GF-D8 (cell line): ENCODE measurements around the gene TRDMT1.

Source experiments
- DNase-seq: peaks from one replicate; lab custom pipeline; 2025; lab: John Stamatoyannopoulos, UW

The TRDMT1 gene

DNA sequence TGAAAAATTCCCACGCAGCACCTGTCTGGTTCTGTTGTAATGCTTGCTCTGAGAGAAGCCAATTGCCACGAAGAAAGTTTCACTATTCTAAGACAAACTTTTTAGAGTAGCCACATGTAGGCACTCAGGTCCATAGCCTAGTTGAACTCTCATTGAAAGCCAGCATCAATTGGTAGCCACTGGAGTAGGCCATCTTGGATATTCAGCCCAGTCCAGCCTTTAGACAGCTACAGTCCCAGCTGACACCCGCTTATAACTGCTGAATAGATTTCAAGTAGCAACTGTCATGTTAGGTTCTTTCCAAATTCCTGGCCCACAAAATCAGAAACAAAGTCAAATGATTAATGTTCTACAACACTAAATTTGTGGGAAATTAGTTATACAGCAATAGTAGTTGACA lies 103.5 kb downstream of the TRDMT1 start:
- no peak for DNase-seq
